Stimulated activated naive CD8-positive, alpha-beta T cell treated with anti-CD3 and anti-CD28 coated beads, Interleukin-15, Interleukin-2, amounts not matched to agents 100 ng/mL and 50 ng/mL, for 24 hours (primary cell): ENCODE data around the gene ATXN7L1.
A peak's percentile ranks its signal among the peaks of the same experiment; 100 is the strongest.
"Not testable (repeated sequence)": the region's sequence is repeated elsewhere in the genome, so short reads cannot be mapped to it uniquely, and the experiment has no call there.

Experiments
- H3K27ac Mint-ChIP-seq: one replicate; pipeline ENCODE4 v1.8.0; 2021; ENCODE audit warnings: mild to moderate bottlenecking, mixed read lengths
- H3K27me3 Mint-ChIP-seq: one replicate; pipeline ENCODE4 v1.8.0; 2021; ENCODE audit warnings: mixed read lengths
- H3K36me3 Mint-ChIP-seq: one replicate; pipeline ENCODE4 v1.8.0; 2021; ENCODE audit warnings: low read depth, mixed read lengths
- H3K4me1 Mint-ChIP-seq: one replicate; pipeline ENCODE4 v1.8.0; 2021; ENCODE audit warnings: low read depth, mixed read lengths
- H3K4me3 Mint-ChIP-seq: one replicate; pipeline ENCODE4 v1.8.0; 2021; ENCODE audit warnings: mild to moderate bottlenecking, mixed read lengths
- H3K9me3 Mint-ChIP-seq: one replicate; pipeline ENCODE4 v1.8.0; 2021; ENCODE audit warnings: mixed read lengths

Gene ATXN7L1

GRCh38 chr7:105797652-105798051 lies 78.7 kb downstream of the ATXN7L1 start:
- Mint-ChIP-seq H3K27ac (no peak overlapping the region), H3K9me3 (no peaks in the 10 kb centered on the region), H3K27me3 (no peaks in the 10 kb centered on the region), H3K36me3 (no peaks in the 10 kb centered on the region), H3K4me1 (peaks cover 41% of the 10 kb centered on the region), H3K4me3 (no peak overlapping the region)

- Mint-ChIP-seq H3K4me3 (no peak overlapping the region), H3K27me3 (no peaks in the 10 kb centered on the region), H3K9me3 (no peaks in the 10 kb centered on the region), H3K27ac (no peak overlapping the region), H3K4me1 (peaks cover 38% of the 10 kb centered on the region), H3K36me3 (no peaks in the 10 kb centered on the region)
Measured at GRCh38 chr7:105796365-105796764, 80.0 kb downstream of the ATXN7L1 start.

DNA sequence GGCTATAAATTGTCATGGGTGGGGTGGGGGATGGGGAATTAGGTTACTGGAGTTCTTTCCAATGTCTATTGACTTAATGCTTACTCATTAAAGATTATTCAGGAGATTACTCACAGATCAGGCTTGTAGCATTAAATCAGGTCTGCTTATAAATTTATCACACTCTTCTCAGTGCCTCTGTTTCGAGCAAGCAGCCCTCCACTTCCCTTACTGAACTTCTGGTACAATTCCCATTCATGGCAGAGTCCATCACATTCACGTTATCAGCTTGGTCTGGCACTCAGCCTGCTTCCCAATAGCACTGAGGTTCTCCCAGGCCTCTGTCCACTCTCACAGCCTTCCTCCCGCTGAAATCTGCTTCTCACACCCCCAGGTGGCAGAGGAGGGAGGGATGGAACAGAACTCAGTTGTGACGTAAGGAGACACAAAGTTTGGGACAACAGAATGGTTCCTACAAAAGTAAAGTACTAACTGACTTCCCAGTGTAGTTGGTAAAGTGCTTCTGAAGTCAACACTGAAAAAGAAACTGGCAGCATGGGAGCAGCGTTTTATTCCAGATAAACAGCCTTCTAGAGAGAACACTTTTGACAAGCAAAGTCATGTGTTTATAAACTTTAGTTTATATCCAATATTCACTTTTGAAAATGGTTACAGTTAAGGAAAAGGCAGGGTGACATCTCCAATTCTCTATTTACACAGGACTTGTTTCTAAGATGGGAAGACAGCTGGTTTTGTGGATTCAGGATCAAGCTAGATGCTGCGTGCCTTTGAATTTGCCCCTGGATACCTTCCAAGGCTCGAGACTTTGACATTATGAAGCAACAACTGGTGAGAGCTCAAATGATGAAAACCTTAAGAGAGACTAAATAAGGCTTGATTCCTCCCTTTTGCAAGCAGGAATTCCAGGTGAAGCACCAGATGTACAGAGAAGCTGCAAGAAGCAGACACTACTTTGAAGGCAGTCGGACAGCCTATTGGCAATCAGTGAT lies 81.4 kb downstream of the ATXN7L1 start:
- Mint-ChIP-seq H3K4me1 (peaks cover 25% of the 10 kb centered on the region), H3K36me3 (no peaks in the 10 kb centered on the region), H3K27me3 (no peaks in the 10 kb centered on the region), H3K27ac (no peak overlapping the region), H3K9me3 (no peaks in the 10 kb centered on the region), H3K4me3 (no peak overlapping the region)

DNA sequence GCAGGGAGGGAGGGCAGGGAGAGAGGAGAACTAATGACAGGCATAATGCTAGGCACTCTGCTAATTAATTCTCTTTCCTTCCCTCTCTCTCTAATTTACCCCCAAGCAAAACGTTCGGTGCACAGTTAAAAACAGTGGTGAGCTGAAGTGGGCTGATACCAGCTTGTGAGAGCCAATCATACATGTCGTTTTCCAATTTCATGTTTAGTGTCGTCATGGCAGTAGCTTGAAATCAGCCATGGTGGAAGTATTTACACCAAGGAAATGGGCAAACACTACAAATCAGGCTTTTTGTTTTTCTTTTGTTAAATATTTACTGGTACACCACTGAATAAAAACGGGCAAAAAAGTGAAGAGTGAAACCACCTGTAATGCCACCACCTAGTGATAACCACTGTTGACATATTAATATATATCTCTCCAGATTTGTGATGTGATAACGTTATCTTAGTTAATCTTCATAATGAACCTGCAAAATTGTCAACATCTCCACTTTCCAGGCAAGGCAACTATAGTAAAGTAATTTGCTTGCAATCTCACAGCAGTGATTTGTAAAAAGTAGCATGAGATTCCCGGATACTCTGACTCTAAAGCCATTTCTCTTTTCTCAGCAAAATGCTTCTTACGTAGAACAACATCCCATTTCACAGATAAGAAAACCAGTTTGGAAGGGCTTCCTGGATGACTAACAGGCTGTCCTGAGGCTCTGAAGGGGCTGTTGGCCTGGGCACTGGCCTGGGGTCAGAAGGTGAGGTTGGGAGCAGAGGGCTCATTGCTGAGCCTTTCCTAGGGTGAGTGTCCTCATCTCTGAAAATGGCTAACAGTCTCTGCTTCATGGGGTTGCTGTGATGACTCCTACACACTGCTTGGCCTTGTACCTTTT lies 83.7 kb downstream of the ATXN7L1 start:
- Mint-ChIP-seq H3K27ac (no peak overlapping the region), H3K9me3 (no peaks in the 10 kb centered on the region), H3K36me3 (no peaks in the 10 kb centered on the region), H3K27me3 (no peaks in the 10 kb centered on the region), H3K4me3 (no peak overlapping the region), H3K4me1 (peaks cover 12% of the 10 kb centered on the region)

DNA sequence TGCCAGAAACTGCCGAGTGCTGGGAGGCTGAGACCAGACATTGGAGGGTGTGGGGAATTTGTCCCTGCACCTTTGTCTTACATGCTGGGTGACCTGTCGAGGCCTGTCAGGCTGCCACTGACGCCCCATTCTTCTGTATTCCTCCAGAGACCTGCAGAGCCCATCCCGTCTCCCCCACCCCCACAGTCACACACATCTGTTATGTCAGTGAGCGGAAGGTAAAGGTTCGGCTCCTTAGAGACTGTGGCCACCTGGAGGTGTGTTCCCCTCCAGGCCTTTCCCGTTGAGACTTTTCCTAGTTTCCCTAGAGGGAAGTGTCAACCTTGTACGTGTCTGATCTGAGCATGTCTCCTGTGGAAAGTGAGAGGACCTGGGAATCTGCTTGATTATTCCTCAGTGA lies 84.5 kb downstream of the ATXN7L1 start:
- Mint-ChIP-seq H3K4me1 (peaks cover 4% of the 10 kb centered on the region), H3K27me3 (no peaks in the 10 kb centered on the region), H3K4me3 (no peak overlapping the region), H3K36me3 (no peaks in the 10 kb centered on the region), H3K27ac (no peak overlapping the region), H3K9me3 (no peaks in the 10 kb centered on the region)

GRCh38 chr7:105790996-105791395 lies 85.4 kb downstream of the ATXN7L1 start:
- H3K4me3 Mint-ChIP-seq = no peak overlapping the region
- H3K9me3 Mint-ChIP-seq = no peaks in the 10 kb centered on the region
- no peaks in the 10 kb centered on the region for H3K36me3 Mint-ChIP-seq
- no peaks in the 10 kb centered on the region for H3K4me1 Mint-ChIP-seq
- H3K27ac Mint-ChIP-seq = no peak overlapping the region
- H3K27me3 Mint-ChIP-seq = no peaks in the 10 kb centered on the region

GRCh38 chr7:105790452-105790851 lies 85.9 kb downstream of the ATXN7L1 start:
- H3K36me3 Mint-ChIP-seq, H3K4me1 Mint-ChIP-seq, H3K4me3 Mint-ChIP-seq, H3K27ac Mint-ChIP-seq, H3K27me3 Mint-ChIP-seq, H3K9me3 Mint-ChIP-seq: not testable (repeated sequence)

- no peak overlapping the region for H3K4me3 Mint-ChIP-seq
- H3K27me3 Mint-ChIP-seq = no peaks in the 10 kb centered on the region
- no peak overlapping the region for H3K27ac Mint-ChIP-seq
- no peaks in the 10 kb centered on the region for H3K9me3 Mint-ChIP-seq
- peaks cover 6% of the 10 kb centered on the region for H3K4me1 Mint-ChIP-seq
- no peaks in the 10 kb centered on the region for H3K36me3 Mint-ChIP-seq
Measured at GRCh38 chr7:105788816-105789349, 87.5 kb downstream of the ATXN7L1 start.

- no peak overlapping the region for H3K4me3 Mint-ChIP-seq
Measured at GRCh38 chr7:105788356-105788755, 88.0 kb downstream of the ATXN7L1 start.

GRCh38 chr7:105787793-105788192 lies 88.6 kb downstream of the ATXN7L1 start:
- Mint-ChIP-seq H3K4me3 (no peak overlapping the region), H3K27me3 (no peaks in the 10 kb centered on the region), H3K4me1 (peaks cover 12% of the 10 kb centered on the region), H3K27ac (no peak overlapping the region), H3K9me3 (no peaks in the 10 kb centered on the region), H3K36me3 (no peaks in the 10 kb centered on the region)

More at GRCh38 chr7:105788356-105788755, 88.0 kb downstream of the ATXN7L1 start:
- Mint-ChIP-seq H3K9me3 (no peaks in the 10 kb centered on the region), H3K4me1 (peaks cover 7% of the 10 kb centered on the region), H3K27me3 (no peaks in the 10 kb centered on the region), H3K36me3 (no peaks in the 10 kb centered on the region), H3K27ac (peak overlapping the region; percentile 29)

GRCh38 chr7:105786520-105787470 lies 89.6 kb downstream of the ATXN7L1 start:
- Mint-ChIP-seq H3K4me1 (peaks cover 18% of the 10 kb centered on the region), H3K27me3 (no peaks in the 10 kb centered on the region), H3K36me3 (no peaks in the 10 kb centered on the region), H3K9me3 (no peaks in the 10 kb centered on the region), H3K4me3 (no peak overlapping the region), H3K27ac (no peak overlapping the region)

DNA sequence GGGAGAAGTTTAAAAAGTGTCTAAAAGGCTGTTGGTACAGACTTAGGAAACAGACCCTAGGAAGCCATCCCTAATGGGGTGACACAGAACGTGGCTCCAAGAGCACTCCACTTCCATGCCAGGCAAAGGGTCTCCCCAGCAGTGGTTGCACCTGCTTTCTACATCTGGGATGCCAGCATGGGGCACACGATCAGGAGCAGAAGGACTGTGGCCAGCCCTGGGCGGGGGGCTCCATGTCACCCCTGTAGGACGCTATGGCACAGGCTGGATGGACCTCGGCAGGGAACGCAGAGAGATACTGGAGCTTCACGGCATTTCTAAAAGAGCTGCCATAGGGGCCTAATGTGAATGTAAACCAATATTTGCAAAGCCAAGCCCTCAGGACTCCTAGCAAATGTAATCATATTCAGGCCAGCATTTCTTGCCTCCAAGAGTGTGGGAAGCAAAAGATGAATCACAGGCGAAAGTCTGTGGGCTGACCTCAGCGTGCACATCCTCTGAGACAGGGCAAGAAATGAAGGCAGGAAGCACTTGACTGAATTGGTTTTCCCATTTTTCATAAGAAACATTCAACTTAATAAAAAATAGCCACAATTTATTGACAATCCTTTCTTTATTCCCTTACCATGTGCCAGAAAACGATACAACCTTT lies 93.9 kb downstream of the ATXN7L1 start:
- Mint-ChIP-seq H3K27ac (no peak overlapping the region), H3K4me1 (peaks cover 18% of the 10 kb centered on the region), H3K36me3 (no peaks in the 10 kb centered on the region), H3K9me3 (peaks cover 2% of the 10 kb centered on the region), H3K27me3 (no peaks in the 10 kb centered on the region), H3K4me3 (no peak overlapping the region)

DNA sequence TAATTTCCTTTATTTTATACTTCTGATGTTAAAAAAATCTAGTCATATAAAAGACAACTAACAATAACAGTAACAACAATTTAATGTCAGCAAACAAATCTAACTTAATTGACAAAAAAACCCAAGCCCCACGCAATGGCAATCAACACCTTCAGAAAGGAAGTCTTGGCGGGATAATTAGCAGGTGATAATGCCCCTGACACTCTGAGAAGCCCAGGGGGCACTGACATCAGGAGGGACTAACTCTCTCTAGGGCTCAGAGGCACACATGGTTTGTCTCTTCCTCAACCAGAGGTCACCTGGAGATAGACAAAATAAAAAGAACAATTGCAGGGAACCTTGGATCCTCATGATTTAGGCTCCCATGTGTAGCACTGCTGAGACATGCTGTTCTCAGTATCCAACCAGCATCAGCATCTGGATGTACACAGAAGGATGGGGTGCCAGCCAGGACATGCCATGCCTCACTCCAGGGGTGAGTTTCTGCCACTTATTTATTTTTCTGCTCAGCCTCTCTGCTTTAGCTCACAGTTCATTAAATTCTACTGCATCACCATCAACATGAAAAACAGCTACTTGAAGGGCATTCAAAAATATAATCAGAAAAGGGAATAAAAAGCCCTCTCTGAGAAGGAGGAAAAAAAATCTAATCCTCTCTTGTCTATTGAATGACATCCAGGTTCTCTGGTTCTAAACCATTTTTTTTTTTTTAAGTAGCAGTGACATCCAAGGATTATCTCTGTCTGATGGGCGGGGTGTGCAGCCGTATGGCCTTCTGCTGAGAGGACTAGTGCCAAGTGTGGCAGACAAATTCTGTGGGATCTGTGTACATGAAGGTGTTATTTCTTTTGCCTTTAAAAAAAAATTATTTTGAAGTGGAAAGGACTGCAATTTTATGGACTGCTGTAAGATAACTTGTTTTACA lies 96.3 kb downstream of the ATXN7L1 start:
- H3K4me3 Mint-ChIP-seq = no peak overlapping the region
- H3K36me3 Mint-ChIP-seq = no peaks in the 10 kb centered on the region
- no peak overlapping the region for H3K27ac Mint-ChIP-seq
- H3K4me1 Mint-ChIP-seq = peaks cover 18% of the 10 kb centered on the region
- no peaks in the 10 kb centered on the region for H3K27me3 Mint-ChIP-seq
- peaks cover 3% of the 10 kb centered on the region for H3K9me3 Mint-ChIP-seq
